IMR-90 (cell line): ENCODE data around the gene CPEB3. TPM values are rescaled to one million over a fixed set of nuclear protein-coding genes. Genes with fewer than 3 reads are reported as not detected.

Experiments
- ATAC-seq: fragments of 200-7000 bp; cut with Tn5 transposase; 2 replicates; pipeline ENCODE4 v1.9.1; 2020; ENCODE audit warnings: low read depth, mild to moderate bottlenecking, moderate library complexity
- BruUV-seq: library from RNA; stranded (reverse); fragments of 400-500 nt; replicated peaks from 2 replicates; lab custom pipeline; 2021; lab: Mats Ljungman, UMichigan
- CTCF ChIA-PET: fragments of 300-600 bp; formaldehyde crosslinking; extraction: SDS; loops from one replicate; lab custom pipeline; 2021; ENCODE audit warnings: antibody characterized with exemption; lab: Yijun Ruan, JAX
- POLR2A ChIA-PET: fragments of 300-600 bp; sonication (Branson Sonifier 250); formaldehyde crosslinking; loops from one replicate; lab custom pipeline; 2022; ENCODE audit warnings: antibody characterized with exemption; ENCODE audit not compliant: unreplicated experiment; lab: Charles Lee
- DNase-seq: peaks from one replicate; pipeline ENCODE4 v3.0.0; 2013
- H2AFZ ChIP-seq: replicated peaks from 2 replicates; pipeline ENCODE3; 2013; ENCODE audit warnings: low read length, mild to moderate bottlenecking; ENCODE audit not compliant: poor library complexity
- H2AK5ac ChIP-seq: 2 replicates; pipeline ENCODE4 v1.6.1; 2013; ENCODE audit warnings: low read depth, low read length, inconsistent platforms
- H2AK9ac ChIP-seq: replicated peaks from 2 replicates; pipeline ENCODE3; 2013; ENCODE audit warnings: mild to moderate bottlenecking, low read depth, low read length, moderate library complexity; ENCODE audit not compliant: poor library complexity
- H2BK120ac ChIP-seq: 2 replicates; pipeline ENCODE4 v1.6.1; 2013; ENCODE audit warnings: low read depth, low read length, inconsistent platforms
- H2BK15ac ChIP-seq: 3 replicates; pipeline ENCODE4 v1.6.1; 2013; ENCODE audit warnings: low read depth, low read length, inconsistent platforms
- H2BK20ac ChIP-seq: 2 replicates; pipeline ENCODE4 v1.6.1; 2013; ENCODE audit warnings: low read depth, mild to moderate bottlenecking, inconsistent platforms, low read length, moderate library complexity
- H2BK5ac ChIP-seq: 2 replicates; pipeline ENCODE4 v1.6.1; 2013; ENCODE audit warnings: mild to moderate bottlenecking, low read depth, low read length, inconsistent platforms; ENCODE audit not compliant: poor library complexity, severe bottlenecking
- H3K14ac ChIP-seq: replicated peaks from 2 replicates; pipeline ENCODE4 v1.6.1; 2013; ENCODE audit warnings: low read depth, low read length, inconsistent platforms
- H3K18ac ChIP-seq: 2 replicates; pipeline ENCODE4 v1.6.1; 2013; ENCODE audit warnings: low read depth, low read length, control low read depth
- H3K23ac ChIP-seq: 2 replicates; pipeline ENCODE4 v1.6.1; 2013; ENCODE audit warnings: low read depth, low read length, inconsistent platforms
- H3K27ac ChIP-seq: 2 replicates; pipeline ENCODE4 v1.5.1; 2013; ENCODE audit warnings: mild to moderate bottlenecking, control low read depth, low read length; ENCODE audit not compliant: insufficient read depth
- H3K27me3 ChIP-seq: 2 replicates; pipeline ENCODE4 v1.6.1; 2013; ENCODE audit warnings: low read length; ENCODE audit not compliant: control insufficient read depth, insufficient read depth
- H3K36me3 ChIP-seq: 2 replicates; pipeline ENCODE4 v1.6.1; 2013; ENCODE audit warnings: low read length, mixed read lengths; ENCODE audit not compliant: control insufficient read depth, insufficient read depth
- H3K4ac ChIP-seq: 2 replicates; pipeline ENCODE4 v1.6.1; 2013; ENCODE audit warnings: low read depth, low read length, inconsistent platforms
- H3K4me1 ChIP-seq: 2 replicates; pipeline ENCODE4 v1.6.1; 2013; ENCODE audit warnings: low read length, mixed read lengths; ENCODE audit not compliant: control insufficient read depth, insufficient read depth
- H3K4me2 ChIP-seq: 2 replicates; pipeline ENCODE4 v1.6.1; 2013; ENCODE audit warnings: low read depth, mild to moderate bottlenecking, control low read depth, low read length, moderate library complexity
- H3K4me3 ChIP-seq: 2 replicates; pipeline ENCODE4 v1.5.1; 2013; ENCODE audit warnings: low read depth, mild to moderate bottlenecking, control low read depth, low read length, moderate library complexity; ENCODE audit not compliant: insufficient read depth
- H3K56ac ChIP-seq: 2 replicates; pipeline ENCODE4 v1.6.1; 2013; ENCODE audit warnings: low read length, inconsistent platforms; ENCODE audit not compliant: insufficient read depth; ENCODE audit errors: extremely low read depth
- H3K79me1 ChIP-seq, 2 experiments: 2 replicates each; pipeline ENCODE4 v1.6.1; 2013; ENCODE audit warnings: low read length in 2 of 2, inconsistent platforms in 1 of 2, low read depth in 1 of 2
- H3K9ac ChIP-seq: 2 replicates; pipeline ENCODE4 v1.6.1; 2013; ENCODE audit warnings: low read depth, low read length, control low read depth
- H3K9me1 ChIP-seq: 2 replicates; pipeline ENCODE4 v1.6.1; 2013; ENCODE audit warnings: low read length, inconsistent platforms; ENCODE audit not compliant: insufficient read depth
- H3K9me3 ChIP-seq: 2 replicates; pipeline ENCODE4 v1.6.1; 2013; ENCODE audit warnings: low read length; ENCODE audit not compliant: control insufficient read depth, insufficient read depth
- H4K20me1 ChIP-seq: 2 replicates; pipeline ENCODE4 v1.6.1; 2013; ENCODE audit warnings: low read length, inconsistent platforms; ENCODE audit not compliant: insufficient read depth
- H4K5ac ChIP-seq: 2 replicates; pipeline ENCODE4 v1.6.1; 2013; ENCODE audit warnings: mild to moderate bottlenecking, low read depth, low read length, control low read depth
- H4K8ac ChIP-seq, 2 experiments: 2 replicates each; pipeline ENCODE4 v1.6.1; 2013; ENCODE audit warnings: low read depth in 2 of 2, low read length in 2 of 2, control low read depth in 1 of 2, inconsistent platforms in 1 of 2
- H4K91ac ChIP-seq: 2 replicates; pipeline ENCODE4 v1.6.1; 2013; ENCODE audit warnings: low read depth, low read length, inconsistent platforms; ENCODE audit not compliant: insufficient read depth
- CEBPB ChIP-seq: IDR thresholded peaks from 2 replicates; pipeline ENCODE4 v1.6.1; 2012; ENCODE audit warnings: low read depth, low read length, improper control_type of control experiment
- MAZ ChIP-seq: IDR thresholded peaks from 2 replicates; pipeline ENCODE4 v1.6.1; 2012; ENCODE audit warnings: low read depth, mild to moderate bottlenecking, low read length, improper control_type of control experiment, moderate library complexity, borderline replicate concordance
- MXI1 ChIP-seq: IDR thresholded peaks from 2 replicates; pipeline ENCODE4 v1.6.1; 2012; ENCODE audit warnings: low read depth, mild to moderate bottlenecking, low read length, moderate library complexity, borderline replicate concordance
- NFE2L2 ChIP-seq: fragments of 150-350 bp; IDR thresholded peaks from 2 replicates; pipeline ENCODE4 v1.6.1; 2016; ENCODE audit warnings: low read depth, mild to moderate bottlenecking, low read length
- RCOR1 ChIP-seq: IDR thresholded peaks from 2 replicates; pipeline ENCODE4 v1.6.1; 2012; ENCODE audit warnings: mild to moderate bottlenecking, low read length, improper control_type of control experiment; ENCODE audit not compliant: insufficient replicate concordance
- RFX5 ChIP-seq: IDR thresholded peaks from 2 replicates; pipeline ENCODE4 v1.8.0; 2012; ENCODE audit warnings: low read depth, mild to moderate bottlenecking, low read length, moderate library complexity
- WGBS, 2 experiments: methylation state at CpG; one replicate each; pipeline versions ENCODE4 v1.1.5 to v1.1.7; 2013; ENCODE audit warnings: missing lambda C conversion rate in 2 of 2; ENCODE audit not compliant: insufficient read length in 1 of 2; ENCODE audit errors: extremely low coverage in 2 of 2; 5-methylcytosine and 5-hydroxymethylcytosine counted together
- dilution Hi-C: fragments of 300-500 bp; cut with HindIII; formaldehyde crosslinking; loops from one replicate; pipeline ENCODE4 v1.14.3; 2018; ENCODE audit warnings: low sequenced_read_pairs; ENCODE audit not compliant: unreplicated experiment
- in situ Hi-C: fragments of 300-500 bp; cut with MboI; formaldehyde crosslinking; loops from 3 replicates; pipeline ENCODE4 v1.14.3; 2019; ENCODE audit warnings: low sequenced_read_pairs, inconsistent platforms, mixed read lengths
- intact Hi-C: fragments of 100-400 bp; cut with micrococcal nuclease; formaldehyde crosslinking; loops from 2 replicates; pipeline ENCODE4 v1.10.0; 2022
- polyA plus RNA-seq, 3 experiments: library from polyadenylated mRNA; depleted of rRNA; stranded (reverse); fragments of >200 nt; gene quantifications; 2 replicates each; pipeline ENCODE4 v1.2.3, GENCODE V29; 2012; ENCODE audit warnings: low replicate concordance in 1 of 3
- total RNA-seq: library from RNA; depleted of rRNA; stranded (reverse); fragments of >200 nt; gene quantifications from 2 replicates; pipeline ENCODE4 v1.2.3, GENCODE V29; 2012

Gene CPEB3
- total and polyA plus RNA-seq, 2 of the 4 experiments (the other 2 are of a cell fraction), result 0.18 to 0.36 TPM

DNA sequence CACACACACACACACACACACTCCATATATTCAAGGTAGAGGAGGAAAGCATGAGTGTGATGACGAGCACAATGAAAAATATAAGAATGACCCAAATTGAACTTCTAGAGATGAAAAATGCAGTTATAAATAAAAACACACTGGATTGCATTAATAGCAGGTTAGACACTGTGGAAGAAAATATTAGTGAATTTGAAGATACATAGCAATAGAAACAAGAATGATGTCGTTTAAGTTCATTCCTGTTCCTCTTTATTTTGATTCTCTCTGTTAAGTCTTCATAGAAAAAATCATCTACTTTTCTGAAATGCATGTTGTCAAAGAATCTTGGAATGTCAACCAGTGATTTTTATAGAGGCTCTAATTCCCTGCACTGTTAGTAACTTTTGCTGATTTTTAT, 288.9 kb downstream of the CPEB3 start:
- Histone ChIP-seq H2BK20ac (no peak overlapping the region), H2BK15ac (no peak overlapping the region), H3K14ac (no peak overlapping the region), H3K18ac (no peak overlapping the region), H3K56ac (no peak overlapping the region), H3K9me1 (no peaks in the 10 kb centered on the region), H3K79me1 (no peaks in the 10 kb centered on the region; a peak in 1 of 4 replicates), H3K23ac (no peak overlapping the region), H2AK5ac (no peak overlapping the region), H4K5ac (no peak overlapping the region), H2BK120ac (no peak overlapping the region), H4K8ac (no peak overlapping the region), H3K27me3 (no peaks in the 10 kb centered on the region), H4K20me1 (no peaks in the 10 kb centered on the region), H3K4me3 (no peak overlapping the region), H3K4me1 (no peaks in the 10 kb centered on the region), H3K36me3 (peaks cover 16% of the 10 kb centered on the region), H3K4ac (no peak overlapping the region), H2AFZ (no peak overlapping the region), H2BK5ac (no peak overlapping the region), H3K9ac (no peak overlapping the region), H4K91ac (no peak overlapping the region), H3K9me3 (peaks cover 3% of the 10 kb centered on the region; the same call in 1 of the 2 replicates), H3K4me2 (no peak overlapping the region), H2AK9ac (no peak overlapping the region), H3K27ac (no peak overlapping the region)
- intact Hi-C loops (no loop called here), in situ Hi-C loops (no loop called here), dilution Hi-C loops (no loop called here)
- TF ChIP-seq CEBPB (no peak), NFE2L2 (no peak), MAZ (no peak), MXI1 (no peak), RCOR1 (no peak), RFX5 (no peak)
- ChIA-PET POLR2A (no interaction called here), CTCF (interaction anchor here (0.6 kb wide), 1 partner anchor 14 kb away, joined by 3 read pairs; no protein-coding TSS in a partner anchor)
- DNase-seq (no peak), ATAC-seq (no peak)
- no CpG with 5 or more reads among the region's 2 CpGs for WGBS, 2 experiments
- BruUV-seq, result no TSS peak
